GM23248 (cell line): ENCODE data around the gene MAGEA11. TPM values are rescaled to one million over a fixed set of nuclear protein-coding genes. Genes with fewer than 3 reads are reported as not detected.
"Not testable (repeated sequence)": the region's sequence is repeated elsewhere in the genome, so short reads cannot be mapped to it uniquely, and the experiment has no call there.

Experiments
- DNase-seq: peaks from one replicate; pipeline ENCODE4 v3.0.0-alpha.2; 2015
- H2AFZ ChIP-seq: fragments of 200-600 bp; sonication (generic); 2 replicates; pipeline ENCODE4 v1.6.1; 2016; ENCODE audit warnings: antibody characterized with exemption
- H3F3A ChIP-seq: fragments of 200-600 bp; sonication (generic); 2 replicates; pipeline ENCODE4 v1.6.1; 2016; ENCODE audit warnings: mild to moderate bottlenecking, antibody characterized with exemption, mixed run types; ENCODE audit not compliant: insufficient read depth
- H3K27ac ChIP-seq: fragments of 200-600 bp; sonication (generic); 2 replicates; pipeline ENCODE4 v1.5.1; 2016; ENCODE audit warnings: mild to moderate bottlenecking
- H3K27me3 ChIP-seq: fragments of 200-600 bp; sonication (generic); replicated peaks from 2 replicates; pipeline ENCODE4 v1.6.1; 2016; ENCODE audit warnings: mild to moderate bottlenecking; ENCODE audit not compliant: insufficient read depth
- H3K36me3 ChIP-seq: fragments of 200-600 bp; sonication (generic); 2 replicates; pipeline ENCODE4 v1.6.1; 2016; ENCODE audit warnings: low read depth, mild to moderate bottlenecking
- H3K4me1 ChIP-seq: fragments of 200-600 bp; sonication (generic); 2 replicates; pipeline ENCODE4 v1.6.1; 2016; ENCODE audit warnings: mild to moderate bottlenecking; ENCODE audit not compliant: insufficient read depth
- H3K4me2 ChIP-seq: fragments of 200-600 bp; sonication (generic); one replicate; pipeline ENCODE4 v1.6.1; 2016; ENCODE audit warnings: mild to moderate bottlenecking; ENCODE audit not compliant: unreplicated experiment
- H3K4me3 ChIP-seq: fragments of 200-600 bp; sonication (generic); 2 replicates; pipeline ENCODE4 v1.5.1; 2016; ENCODE audit warnings: mild to moderate bottlenecking
- H3K79me2 ChIP-seq: fragments of 200-600 bp; sonication (generic); 2 replicates; pipeline ENCODE4 v1.6.1; 2016; ENCODE audit warnings: mild to moderate bottlenecking; ENCODE audit not compliant: insufficient read depth
- H3K9ac ChIP-seq: fragments of 200-600 bp; sonication (generic); 2 replicates; pipeline ENCODE4 v1.6.1; 2016; ENCODE audit warnings: mild to moderate bottlenecking
- H3K9me2 ChIP-seq: fragments of 200-600 bp; sonication (generic); 2 replicates; pipeline ENCODE4 v1.6.1; 2016; ENCODE audit warnings: mixed run types, mild to moderate bottlenecking, moderate library complexity; ENCODE audit not compliant: insufficient read depth
- H3K9me3 ChIP-seq: fragments of 200-600 bp; sonication (generic); one replicate; pipeline ENCODE4 v1.6.1; 2017; ENCODE audit warnings: low read depth
- H4K20me1 ChIP-seq: fragments of 200-600 bp; sonication (generic); 2 replicates; pipeline ENCODE4 v1.6.0; 2016; ENCODE audit not compliant: insufficient read depth
- EZH2 ChIP-seq: fragments of 200-600 bp; sonication (generic); IDR thresholded peaks from 2 replicates; pipeline ENCODE4 v1.6.1; 2018; ENCODE audit warnings: antibody characterized with exemption, mild to moderate bottlenecking; ENCODE audit not compliant: insufficient read depth, poor library complexity, severe bottlenecking
- EZH2phosphoT487 ChIP-seq: fragments of 200-600 bp; sonication (generic); IDR thresholded peaks from 2 replicates; pipeline ENCODE4 v1.6.1; 2018; ENCODE audit warnings: antibody characterized with exemption, moderate library complexity, mild to moderate bottlenecking, low read depth; ENCODE audit not compliant: insufficient read depth
- WGBS, 2 experiments: methylation state at CpG; one replicate each; pipeline ENCODE4 v1.1.6; 2015 to 2017; ENCODE audit warnings: low lambda C conversion rate in 2 of 2, low coverage in 1 of 2; ENCODE audit errors: missing lambda C conversion rate in 2 of 2; 5-methylcytosine and 5-hydroxymethylcytosine counted together
- in situ Hi-C: fragments of 300-500 bp; cut with MboI; formaldehyde crosslinking; loops from 2 replicates; pipeline ENCODE4 v1.15.0; 2020
- polyA plus RNA-seq: library from polyadenylated mRNA; unstranded; fragments of >200 nt; fragmentation: Nextera tagmentation; extraction: Ambion mirVana; gene quantifications from 2 replicates; pipeline ENCODE4 v1.2.1, GENCODE V29; 2016
- total RNA-seq: library from RNA; depleted of rRNA; stranded (reverse); fragments of >200 nt; shearing (Covaris generic); gene quantifications from 2 replicates; pipeline ENCODE4 v1.2.3, GENCODE V29; 2014

The MAGEA11 gene
- total and polyA plus RNA-seq, 2 experiments from 2014 or later, result not detected

DNA sequence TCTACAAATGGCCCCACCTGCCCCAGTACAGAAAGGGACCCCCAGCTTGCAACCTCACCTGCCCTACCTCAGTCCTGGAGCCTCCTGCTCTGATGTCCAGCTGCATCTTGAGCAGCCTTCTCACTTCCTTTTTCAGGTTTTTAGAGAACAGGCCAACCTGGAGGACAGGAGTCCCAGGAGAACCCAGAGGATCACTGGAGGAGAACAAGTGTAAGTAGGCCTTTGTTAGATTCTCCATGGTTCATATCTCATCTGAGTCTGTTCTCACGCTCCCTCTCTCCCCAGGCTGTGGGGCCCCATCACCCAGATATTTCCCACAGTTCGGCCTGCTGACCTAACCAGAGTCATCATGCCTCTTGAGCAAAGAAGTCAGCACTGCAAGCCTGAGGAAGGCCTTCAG lies 3.6 kb downstream of the MAGEA11 start:
- H2AFZ ChIP-seq, result no peak overlapping the region
- TF ChIP-seq EZH2phosphoT487, result no peak
- TF ChIP-seq EZH2, result no peak
- H4K20me1 ChIP-seq, result no peaks in the 10 kb centered on the region
- H3K9me2 ChIP-seq, result no peaks in the 10 kb centered on the region
- no peak overlapping the region for H3K4me2 ChIP-seq
- no peak overlapping the region for H3K9ac ChIP-seq
- WGBS, 2 experiments, result 33 to 57% methylated on average over 1 to 2 of the region's 2 CpGs
- in situ Hi-C loops, result no loop called here
- no peak overlapping the region for H3K27ac ChIP-seq
- H3K9me3 ChIP-seq, result no peaks in the 10 kb centered on the region
- H3K79me2 ChIP-seq, result no peaks in the 10 kb centered on the region
- H3K36me3 ChIP-seq, result no peaks in the 10 kb centered on the region
- no peaks in the 10 kb centered on the region for H3K27me3 ChIP-seq
- no peak overlapping the region for H3K4me3 ChIP-seq
- H3K4me1 ChIP-seq, result no peaks in the 10 kb centered on the region
- H3F3A ChIP-seq, result no peaks in the 10 kb centered on the region
- DNase-seq, result no peak

DNA sequence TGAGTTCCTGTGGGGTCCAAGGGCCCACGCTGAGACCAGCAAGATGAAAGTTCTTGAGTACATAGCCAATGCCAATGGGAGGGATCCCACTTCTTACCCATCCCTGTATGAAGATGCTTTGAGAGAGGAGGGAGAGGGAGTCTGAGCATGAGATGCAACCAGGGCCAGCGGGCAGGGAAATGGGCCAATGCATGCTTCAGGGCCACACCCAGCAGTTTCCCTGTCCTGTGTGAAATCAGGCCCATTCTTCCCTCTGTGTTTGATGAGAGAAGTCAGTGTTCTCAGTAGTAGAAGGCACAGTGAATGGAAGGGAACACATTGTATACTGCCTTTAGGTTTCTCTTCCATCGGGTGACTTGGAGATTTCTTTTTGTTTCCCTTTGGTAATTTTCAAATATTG lies 4.8 kb downstream of the MAGEA11 start:
- Histone ChIP-seq H2AFZ (no peak overlapping the region), H3K27me3 (no peaks in the 10 kb centered on the region), H3K4me2 (no peak overlapping the region), H4K20me1 (no peaks in the 10 kb centered on the region), H3F3A (no peaks in the 10 kb centered on the region), H3K9me3 (no peaks in the 10 kb centered on the region), H3K9me2 (no peaks in the 10 kb centered on the region), H3K9ac (no peak overlapping the region), H3K36me3 (no peaks in the 10 kb centered on the region), H3K4me1 (no peaks in the 10 kb centered on the region), H3K27ac (no peak overlapping the region), H3K4me3 (no peak overlapping the region), H3K79me2 (no peaks in the 10 kb centered on the region)
- WGBS, 2 experiments, result 30 to 60% methylated on average over 1 to 3 of the region's 3 CpGs
- in situ Hi-C loops, result no loop called here
- no peak for TF ChIP-seq EZH2
- no peak for DNase-seq

- Histone ChIP-seq H3K9ac (no peak overlapping the region), H3K79me2 (no peaks in the 10 kb centered on the region), H3K9me3 (no peaks in the 10 kb centered on the region), H3K27ac (no peak overlapping the region), H3K4me2 (no peak overlapping the region), H2AFZ (no peak overlapping the region), H3K9me2 (no peaks in the 10 kb centered on the region), H3K27me3 (no peaks in the 10 kb centered on the region), H3F3A (no peaks in the 10 kb centered on the region), H3K4me3 (no peak overlapping the region), H3K36me3 (no peaks in the 10 kb centered on the region), H4K20me1 (no peaks in the 10 kb centered on the region), H3K4me1 (no peaks in the 10 kb centered on the region)
- no peak for DNase-seq
- 22 to 34% methylated on average over 3 to 5 of the region's 5 CpGs for WGBS, 2 experiments
- in situ Hi-C loops, result no loop called here
- TF ChIP-seq EZH2 (no peak), EZH2phosphoT487 (no peak)
These were observed 5.9 kb downstream of the MAGEA11 start for GRCh38 chrX:149717803-149718202.

- Histone ChIP-seq H3K4me1 (no peaks in the 10 kb centered on the region), H3K4me2 (no peak overlapping the region), H3K9ac (no peak overlapping the region), H3F3A (no peaks in the 10 kb centered on the region), H3K27me3 (no peaks in the 10 kb centered on the region), H4K20me1 (no peaks in the 10 kb centered on the region), H3K27ac (no peak overlapping the region), H2AFZ (no peak overlapping the region), H3K79me2 (no peaks in the 10 kb centered on the region), H3K4me3 (no peak overlapping the region), H3K9me2 (no peaks in the 10 kb centered on the region), H3K36me3 (no peaks in the 10 kb centered on the region), H3K9me3 (no peaks in the 10 kb centered on the region)
- in situ Hi-C loops, result no loop called here
- TF ChIP-seq EZH2phosphoT487 (no peak), EZH2 (no peak)
- no peak for DNase-seq
- 8 to 18% methylated on average over 1 of the region's 1 CpG for WGBS, 2 experiments
These were observed 6.9 kb downstream of the MAGEA11 start for GRCh38 chrX:149718757-149719156.

GRCh38 chrX:149720021-149720689 lies 8.3 kb downstream of the MAGEA11 start:
- H3K36me3 ChIP-seq, result no peaks in the 10 kb centered on the region
- no peak overlapping the region for H3K4me3 ChIP-seq
- no peaks in the 10 kb centered on the region for H3K79me2 ChIP-seq
- no peaks in the 10 kb centered on the region for H3K4me1 ChIP-seq
- H3K9me2 ChIP-seq, result no peaks in the 10 kb centered on the region
- no peak for TF ChIP-seq EZH2phosphoT487
- TF ChIP-seq EZH2, result no peak
- no peak overlapping the region for H3K4me2 ChIP-seq
- no peak overlapping the region for H3K27ac ChIP-seq
- in situ Hi-C loops, result no loop called here
- WGBS, 2 experiments, result 61 to 69% methylated on average over 13 to 15 of the region's 19 CpGs
- no peaks in the 10 kb centered on the region for H4K20me1 ChIP-seq
- H3K9me3 ChIP-seq, result no peaks in the 10 kb centered on the region
- no peaks in the 10 kb centered on the region for H3F3A ChIP-seq
- no peak for DNase-seq
- H3K27me3 ChIP-seq, result no peaks in the 10 kb centered on the region
- H3K9ac ChIP-seq, result no peak overlapping the region
- no peak overlapping the region for H2AFZ ChIP-seq

DNA sequence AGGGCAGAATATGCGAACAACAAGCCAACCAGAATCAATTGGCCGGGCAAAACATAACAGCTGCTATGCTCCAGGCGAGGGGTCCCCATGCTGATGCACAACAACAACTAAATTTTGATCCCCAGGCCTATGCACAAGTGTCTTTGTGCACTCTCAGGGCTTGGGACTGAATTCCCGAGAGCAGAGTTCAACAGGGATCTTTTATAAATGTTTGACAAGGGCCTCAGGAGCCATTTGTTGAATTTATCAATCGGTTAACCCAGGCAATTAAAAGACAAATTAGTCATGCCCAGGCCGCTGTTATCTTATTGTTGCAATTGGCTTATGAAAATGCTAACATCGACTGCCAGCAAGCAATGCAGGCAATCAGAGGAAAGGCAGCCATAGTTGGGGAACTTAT lies 9.4 kb downstream of the MAGEA11 start:
- H4K20me1 ChIP-seq, H2AFZ ChIP-seq, H3F3A ChIP-seq, H3K27ac ChIP-seq, in situ Hi-C loops, H3K27me3 ChIP-seq, H3K36me3 ChIP-seq, H3K4me1 ChIP-seq, DNase-seq, H3K9me3 ChIP-seq, H3K79me2 ChIP-seq, H3K4me3 ChIP-seq, H3K4me2 ChIP-seq, H3K9me2 ChIP-seq, H3K9ac ChIP-seq: not testable (repeated sequence)
- WGBS, 2 experiments, result 38 to 45% methylated on average over 6 to 7 of the region's 7 CpGs
